Activated CD4-positive, CD25-positive, alpha-beta regulatory T cell treated with anti-CD3 and anti-CD28 coated beads, Interleukin-2, amount 50 U/mL, for 16 hours (primary cell): ENCODE measurements around the gene AARS2.

Source experiments
- DNase-seq: peaks from one replicate; pipeline ENCODE4 v3.0.0-alpha.2; 2020; ENCODE audit warnings: low read depth, low spot score

Gene AARS2

GRCh38 chr6:44262467-44263353 is 50.4 kb downstream of the AARS2 start:
- no peak for DNase-seq

DNA sequence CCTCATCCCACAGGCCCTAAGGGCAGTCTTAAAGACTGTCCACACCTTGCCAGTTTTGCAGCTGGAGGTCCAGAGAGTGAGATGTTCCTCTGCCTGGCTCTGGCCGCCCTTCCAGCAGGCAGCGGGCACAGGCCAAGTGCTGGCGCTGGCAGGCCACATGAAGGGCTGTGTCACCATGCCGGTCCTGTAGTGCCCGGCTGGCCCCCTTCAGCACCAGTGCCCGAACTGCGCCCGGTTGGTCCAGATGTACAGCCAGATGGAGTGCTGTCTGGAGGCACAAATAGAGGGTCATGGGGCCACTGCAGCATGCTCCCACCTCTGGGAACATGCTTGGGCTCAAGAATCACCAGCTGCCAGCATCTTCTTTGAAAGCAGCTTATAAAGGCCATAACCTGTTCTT is 51.6 kb downstream of the AARS2 start:
- DNase-seq: no peak

- DNase-seq: no peak
Measured at GRCh38 chr6:44260451-44261297, 52.5 kb downstream of the AARS2 start.

GRCh38 chr6:44260011-44260410 is 53.1 kb downstream of the AARS2 start:
- no peak for DNase-seq

GRCh38 chr6:44258921-44259320 is 54.2 kb downstream of the AARS2 start:
- DNase-seq: no peak

GRCh38 chr6:44258325-44258863 is 54.8 kb downstream of the AARS2 start:
- DNase-seq: no peak

DNA sequence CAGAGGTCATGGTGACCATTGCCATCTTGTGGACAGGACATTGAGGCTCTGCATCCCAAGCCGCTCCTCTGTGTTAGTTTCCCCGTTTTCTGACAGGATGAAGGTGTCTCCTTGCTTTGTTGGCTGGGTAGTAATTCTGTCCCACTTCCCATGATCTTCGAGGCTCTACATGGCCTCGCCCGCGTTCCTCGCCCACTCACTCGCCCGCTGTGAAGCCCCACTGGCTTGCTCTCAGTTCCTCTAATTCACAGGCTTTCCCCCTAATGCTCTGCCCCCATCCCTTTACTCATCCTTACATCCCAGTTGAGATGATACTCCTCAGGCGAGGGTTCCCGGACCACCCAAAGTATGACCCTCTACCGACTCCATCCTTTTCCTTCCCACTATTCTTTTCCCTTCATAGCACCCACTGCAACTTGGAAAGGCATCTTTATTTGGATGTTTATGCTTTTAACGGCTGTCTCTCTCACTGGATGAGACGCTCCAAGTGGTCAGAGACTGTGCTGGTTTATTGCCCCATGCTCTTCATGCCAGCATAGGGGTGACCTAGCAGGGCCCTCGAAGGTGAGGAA is 55.3 kb downstream of the AARS2 start:
- no peak for DNase-seq

DNA sequence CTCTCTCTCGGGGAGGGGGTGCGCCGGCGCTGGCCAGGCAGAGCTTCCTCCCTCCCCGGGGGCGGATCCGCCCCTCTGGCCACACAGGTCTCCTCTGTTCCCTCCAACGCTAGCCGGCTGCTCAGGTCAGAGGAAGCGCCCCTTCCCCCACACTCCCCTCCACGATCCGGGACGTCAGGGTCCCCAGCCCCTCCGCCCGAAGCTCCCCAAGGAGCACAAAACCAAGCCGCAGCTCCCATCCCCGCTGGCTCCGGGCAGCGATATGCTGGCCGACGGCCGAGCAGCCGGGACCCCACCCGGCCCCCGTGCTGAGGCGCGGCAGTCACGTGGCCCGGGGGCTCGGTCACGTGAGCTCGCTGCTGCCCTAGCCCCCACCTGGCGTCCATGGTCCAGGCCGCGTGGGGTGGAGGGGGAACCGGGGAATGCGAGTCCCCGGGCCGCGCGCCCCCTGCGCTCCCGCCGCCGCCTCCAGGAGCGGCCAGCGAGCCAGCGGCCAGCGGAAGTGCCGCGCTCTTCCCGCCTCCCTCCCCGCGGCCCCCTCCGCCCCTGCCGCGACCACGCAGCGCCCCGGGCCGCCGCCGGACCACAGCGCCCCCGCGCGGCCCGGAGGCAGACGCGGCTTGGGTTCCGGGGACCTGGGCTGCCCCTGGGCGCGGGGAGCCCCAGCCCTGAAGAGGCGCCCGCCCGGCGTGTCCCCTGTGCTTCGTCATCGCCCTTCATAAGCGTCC is 56.0 kb downstream of the AARS2 start, which contains the start of gene SLC35B2:
SLC35B2 (minus strand) TSS at position 504 of the 728 bp plus-strand sequence; CDS start at position 386, 118 bp downstream.
- DNase-seq: no peak

- DNase-seq: no peak
Measured at GRCh38 chr6:44256775-44257024, 56.4 kb downstream of the AARS2 start.

DNA sequence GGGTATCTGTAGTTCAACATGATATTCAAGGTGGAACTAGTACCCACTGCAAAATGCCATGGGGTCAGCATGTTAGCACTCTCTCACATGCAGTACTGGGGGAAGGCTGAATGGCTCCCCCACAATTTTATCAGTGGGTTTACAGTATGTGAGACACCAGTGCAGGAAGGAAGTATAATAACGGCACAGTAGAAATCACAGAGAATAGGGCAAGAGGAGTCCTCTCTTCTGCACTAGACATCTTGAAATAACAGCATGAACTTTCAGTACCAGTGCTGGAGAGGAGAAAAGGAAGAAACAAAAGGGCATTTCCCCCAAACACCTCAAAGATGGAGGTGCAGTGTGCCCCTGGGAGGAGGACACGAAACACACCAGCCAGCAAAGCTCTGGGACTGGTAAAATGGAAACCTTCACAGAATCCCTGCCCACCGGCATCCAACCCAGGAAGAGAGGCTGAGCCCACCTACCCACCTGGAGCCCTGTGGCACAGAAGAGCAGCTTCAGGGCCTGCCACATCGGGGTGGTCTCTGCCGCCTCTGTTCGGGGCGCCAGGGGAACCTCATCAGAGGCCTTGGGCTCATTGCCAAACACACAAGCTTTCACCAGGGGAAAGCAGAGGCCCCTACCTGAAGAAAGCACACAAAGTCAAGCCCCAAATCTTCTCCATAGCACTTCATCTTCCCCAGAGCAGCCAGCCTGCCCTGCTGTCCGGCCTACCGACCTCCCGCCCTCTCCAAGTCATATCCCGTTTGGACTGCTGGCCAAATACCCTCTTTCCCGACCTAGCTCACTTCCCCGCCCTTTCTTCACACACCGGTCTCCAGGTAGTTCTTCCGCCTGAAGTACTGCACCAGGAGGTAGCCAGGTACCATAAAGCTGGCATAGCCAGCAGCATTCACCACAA is 57.0 kb downstream of the AARS2 start:
- no peak for DNase-seq

DNA sequence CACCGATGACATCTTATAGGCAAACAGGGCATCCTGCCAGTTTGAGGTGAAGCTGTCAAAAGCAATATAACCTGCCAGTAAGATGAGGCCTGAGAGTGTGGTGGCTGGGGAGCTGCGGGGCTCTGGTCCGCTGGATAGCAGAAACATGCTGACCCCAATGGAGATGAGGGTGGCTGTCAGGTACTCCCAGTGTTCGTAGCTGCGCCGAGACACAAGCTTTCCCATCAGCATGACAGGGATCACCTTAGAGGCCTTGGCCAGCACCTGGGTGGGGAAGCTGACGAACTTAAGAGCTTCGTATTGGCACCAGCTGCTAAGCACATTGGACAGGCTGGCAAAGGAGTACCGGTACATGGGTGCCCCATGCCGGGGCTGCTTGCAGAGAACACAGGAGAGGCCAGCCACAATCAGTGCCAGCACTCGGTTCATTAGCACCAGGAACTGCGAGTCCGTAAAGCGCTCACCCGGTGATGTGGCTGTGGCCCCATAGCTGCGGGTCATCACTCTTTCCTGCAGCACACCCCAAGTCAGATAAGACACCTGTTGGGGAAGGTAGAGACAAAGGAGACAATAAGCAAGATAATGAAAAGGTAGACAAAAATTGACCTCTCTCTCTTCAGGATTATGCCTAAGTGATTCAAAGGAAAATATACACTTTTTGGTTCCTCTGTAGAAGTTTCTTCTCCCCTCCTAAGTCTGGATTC is 57.9 kb downstream of the AARS2 start:
- DNase-seq: no peak

GRCh38 chr6:44254191-44255104 is 58.7 kb downstream of the AARS2 start:
- no peak for DNase-seq

- peak; percentile 46 for DNase-seq
Measured at GRCh38 chr6:44253307-44254101, 59.6 kb downstream of the AARS2 start.

- DNase-seq: no peak
Measured at GRCh38 chr6:44251576-44252524, 61.3 kb downstream of the AARS2 start.

DNA sequence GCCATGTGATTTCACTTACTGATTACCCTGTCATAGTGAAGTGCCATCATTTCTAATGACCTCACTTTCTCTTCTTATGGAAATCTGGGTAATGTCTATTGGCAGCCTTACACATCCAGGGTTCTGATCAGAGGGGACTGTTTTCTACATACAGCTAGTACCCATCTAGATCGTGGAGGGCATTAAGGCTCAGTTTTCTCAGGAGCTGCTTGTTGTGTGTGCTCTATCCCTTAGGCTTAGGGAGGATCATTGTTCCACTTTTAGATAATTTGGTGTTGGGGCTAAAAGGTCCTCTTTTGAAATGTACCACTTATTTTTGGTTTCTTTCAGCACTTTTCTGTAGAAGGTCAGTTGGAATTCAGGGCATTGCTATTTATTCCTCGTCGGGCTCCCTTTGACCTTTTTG is 62.4 kb downstream of the AARS2 start:
- DNase-seq: no peak

- no peak for DNase-seq
Measured at GRCh38 chr6:44250067-44250717, 63.0 kb downstream of the AARS2 start.
